HL-60 (cell line): ENCODE data around the gene EPHB2.

Experiments
- CTCF ChIP-seq: IDR thresholded peaks from one replicate; pipeline ENCODE4 v1.5.1; 2011; ENCODE audit warnings: low read length, control low read depth, inconsistent platforms; ENCODE audit not compliant: insufficient read depth
- GABPA ChIP-seq: IDR thresholded peaks from 2 replicates; pipeline ENCODE4 v1.6.1; 2012; ENCODE audit warnings: low read depth
- REST ChIP-seq: IDR thresholded peaks from 2 replicates; pipeline ENCODE4 v1.6.1; 2012; ENCODE audit warnings: low read depth; ENCODE audit not compliant: insufficient replicate concordance

DNA sequence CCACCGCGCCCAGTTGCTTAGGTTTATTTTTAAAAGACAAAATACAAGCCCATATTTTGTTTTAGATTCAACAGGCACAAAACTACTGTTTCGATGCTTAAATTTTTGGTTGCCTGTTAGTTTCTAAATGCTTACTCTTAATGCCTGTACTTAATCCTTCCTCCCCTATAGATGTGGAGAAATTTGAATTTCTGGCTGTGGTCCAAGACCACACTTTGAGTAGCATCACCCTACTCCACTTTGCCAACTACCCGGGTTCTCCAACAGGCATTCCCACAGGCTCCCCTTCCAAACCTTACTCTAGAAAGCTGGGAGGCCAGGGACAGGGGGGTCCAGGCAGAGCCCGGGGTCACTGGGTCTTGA is 242.0 kb downstream of the EPHB2 start:
- no peak for TF ChIP-seq CTCF
- no peak for TF ChIP-seq REST
- no peak for TF ChIP-seq GABPA
